HL-60/S4 treated with retinoic acid at 250 ng/mL for 4 days and 3 days (cell line): ENCODE measurements around the gene EOLA1.
"Not testable (repeated sequence)": the region's sequence is repeated elsewhere in the genome, so short reads cannot be mapped to it uniquely, and the experiment has no call there.

Source experiments
- in situ Hi-C: fragments of 300-500 bp; cut with MboI; formaldehyde crosslinking; loops from 2 replicates; pipeline ENCODE4 v1.7.0; 2022; ENCODE audit warnings: low sequenced_read_pairs

EOLA1 gene

DNA sequence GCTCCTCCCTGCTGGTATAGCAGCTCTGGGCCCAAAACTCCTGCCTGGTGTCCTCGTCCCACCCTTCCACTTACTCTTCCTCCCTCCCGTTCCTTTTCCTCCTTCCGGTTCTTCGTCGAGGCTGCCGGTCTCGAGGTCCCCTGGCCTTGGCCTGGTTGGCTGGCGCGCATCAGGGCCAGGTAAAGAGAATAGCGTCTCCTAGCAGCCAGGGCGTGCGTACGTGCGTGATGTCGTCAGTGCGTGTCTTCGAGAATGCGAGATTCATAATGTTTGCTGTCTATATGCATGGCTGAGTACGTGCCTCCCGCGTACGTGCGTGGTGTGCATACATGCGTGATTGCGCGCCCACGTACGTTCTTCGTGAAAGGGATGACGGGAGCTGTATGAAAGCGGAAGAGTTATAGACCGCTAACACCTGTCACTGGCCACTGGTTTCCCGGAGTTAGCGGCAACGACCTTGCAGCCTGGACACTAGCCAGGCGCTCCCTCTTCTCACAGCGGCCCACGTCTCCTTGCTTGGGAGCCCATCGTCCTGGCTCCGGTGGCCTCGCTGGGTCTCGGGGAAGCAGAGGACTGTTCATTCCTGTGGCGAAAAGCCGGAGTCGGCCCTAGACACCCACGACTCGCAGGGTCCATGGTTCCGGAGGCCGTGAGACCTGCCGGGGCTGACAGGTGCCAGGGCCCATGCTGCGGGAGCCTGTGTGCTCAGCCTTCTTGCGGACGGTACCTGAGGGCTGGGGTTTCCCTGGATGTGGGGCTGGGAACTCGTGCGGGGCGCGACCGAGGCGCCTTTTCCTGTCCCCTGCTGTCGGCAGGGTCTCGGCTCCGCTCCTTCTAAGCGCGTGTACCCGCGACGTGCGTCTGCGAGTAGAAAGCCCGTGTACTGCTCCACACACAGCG, at the start of gene EOLA1:
Gene EOLA1 (plus strand): TSS at position 392 of the 900 bp plus-strand sequence. CDS start 4,619 bp downstream, outside the sequence.
- in situ Hi-C loops = no loop called here

GRCh38 chrX:149491812-149492211, 49.0 kb upstream of the EOLA1 start:
- in situ Hi-C loops = no loop called here

DNA sequence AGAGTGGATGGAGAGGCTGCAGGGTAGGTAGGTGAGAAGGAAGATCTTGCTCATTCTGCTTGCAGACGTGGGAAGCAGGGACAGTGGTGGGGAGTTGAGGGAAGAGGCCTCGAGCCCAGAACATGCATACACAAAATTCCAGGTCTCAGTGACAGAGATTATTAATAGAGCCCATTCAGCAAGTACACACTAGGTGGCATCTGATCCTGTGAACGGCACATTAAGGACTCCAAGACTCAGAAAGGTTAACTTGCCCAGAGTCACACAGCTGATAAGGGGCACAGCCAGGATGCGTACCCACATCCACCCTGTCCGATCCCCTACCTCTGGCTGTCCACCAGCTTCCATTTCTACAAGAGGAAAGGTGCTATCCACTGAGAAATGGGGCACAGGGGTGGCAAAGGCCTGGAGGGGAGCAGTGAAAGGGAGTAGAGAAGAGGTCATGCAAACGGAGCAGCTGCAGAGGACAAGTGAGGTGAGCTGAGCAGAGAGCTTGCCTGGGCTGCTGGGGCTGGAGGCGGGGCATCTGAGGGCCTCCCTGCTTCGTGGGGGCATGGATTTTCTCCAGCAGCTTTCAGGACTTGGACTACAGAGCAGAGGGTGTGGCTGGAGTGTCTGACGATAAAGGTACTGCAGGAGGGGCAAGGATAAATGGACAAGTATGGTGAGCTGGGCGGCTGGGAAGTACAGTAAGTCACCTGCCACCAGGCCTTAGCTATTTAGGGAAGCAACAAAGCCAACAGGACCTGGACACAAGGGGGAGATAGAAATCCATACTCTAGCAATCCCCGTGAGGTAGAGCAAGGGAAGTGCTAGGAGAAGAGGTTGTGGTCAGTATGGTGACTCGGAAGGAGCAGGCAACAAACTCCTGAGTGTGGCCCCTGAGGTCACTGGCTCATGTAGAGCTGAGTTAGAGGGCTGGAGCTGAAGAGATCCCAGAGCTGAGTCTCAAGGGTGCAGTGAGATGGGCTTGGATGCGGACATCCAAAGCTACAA, 46.9 kb upstream of the EOLA1 start:
- in situ Hi-C loops = no loop called here

GRCh38 chrX:149494844-149495565, 45.8 kb upstream of the EOLA1 start:
- in situ Hi-C loops = no loop called here

DNA sequence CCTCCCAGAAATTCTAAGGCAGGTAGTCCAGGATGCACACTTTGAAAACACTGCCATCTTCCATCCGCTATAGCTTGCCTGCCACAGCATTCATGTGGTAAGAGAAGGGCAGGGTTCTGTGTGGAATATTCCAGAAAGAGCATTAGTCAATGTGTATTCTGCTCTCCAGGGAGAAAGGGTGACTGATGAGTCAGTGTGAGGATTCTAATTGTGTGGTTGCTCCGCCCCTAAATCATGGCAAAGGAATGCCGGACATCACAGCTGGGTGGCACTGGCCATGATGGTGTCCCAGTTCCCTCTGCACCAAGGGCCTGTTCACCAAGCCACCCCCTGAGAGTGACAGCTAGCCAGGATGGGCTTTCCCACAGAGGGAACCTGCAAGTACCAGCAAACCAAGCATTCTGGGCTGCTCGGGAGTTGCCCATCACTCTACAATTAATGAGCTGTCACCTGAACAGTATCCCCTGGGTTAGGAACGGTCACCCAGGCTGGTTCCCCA, 45.2 kb upstream of the EOLA1 start:
- in situ Hi-C loops = no loop called here

GRCh38 chrX:149497054-149497453, 43.8 kb upstream of the EOLA1 start:
- in situ Hi-C loops = no loop called here

- in situ Hi-C loops = no loop called here
Measured at GRCh38 chrX:149497626-149498025, 43.2 kb upstream of the EOLA1 start.

DNA sequence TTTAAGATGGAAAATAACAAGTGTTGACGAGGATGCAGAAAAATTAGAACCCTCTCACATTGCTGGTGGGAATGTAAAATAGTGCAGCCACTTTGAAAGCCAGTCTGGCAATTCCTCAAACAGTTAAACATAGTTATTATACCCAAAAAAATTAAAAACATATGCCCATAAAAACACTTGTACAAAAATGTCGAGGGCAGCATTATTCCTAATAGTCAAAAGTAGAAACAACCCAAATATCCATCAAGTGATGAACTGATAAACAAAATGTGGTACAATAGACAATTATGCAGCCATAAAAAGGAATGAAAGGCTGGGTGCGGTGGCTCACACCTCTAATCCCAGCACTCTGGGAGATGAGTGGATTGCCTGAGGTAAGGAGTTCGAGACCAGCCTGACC, 42.0 kb upstream of the EOLA1 start:
- in situ Hi-C loops = no loop called here

GRCh38 chrX:149499766-149500165, 41.0 kb upstream of the EOLA1 start:
- in situ Hi-C loops = no loop called here

- in situ Hi-C loops = not testable (repeated sequence)
Measured at GRCh38 chrX:149502923-149503322, 37.9 kb upstream of the EOLA1 start.

DNA sequence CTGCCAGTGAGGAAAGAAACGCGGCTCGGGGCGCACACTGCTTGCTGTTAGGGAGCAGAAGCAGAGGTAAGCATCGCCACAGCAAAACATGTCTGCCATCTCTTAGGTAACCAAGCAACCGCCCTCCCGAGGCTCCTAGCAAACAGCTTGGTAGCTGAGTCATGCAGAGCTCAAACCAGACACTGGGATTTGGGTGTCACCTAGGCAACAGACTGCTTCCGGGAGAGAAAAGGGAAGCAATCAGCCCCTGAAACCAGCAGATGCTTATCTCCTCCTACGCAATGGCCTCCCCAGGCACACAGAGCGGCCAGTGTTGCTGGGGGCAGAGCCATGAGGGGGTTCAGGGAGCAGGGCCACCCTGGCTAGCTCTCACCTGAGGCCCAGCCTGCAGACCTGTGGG, 37.4 kb upstream of the EOLA1 start:
- in situ Hi-C loops = not testable (repeated sequence)

DNA sequence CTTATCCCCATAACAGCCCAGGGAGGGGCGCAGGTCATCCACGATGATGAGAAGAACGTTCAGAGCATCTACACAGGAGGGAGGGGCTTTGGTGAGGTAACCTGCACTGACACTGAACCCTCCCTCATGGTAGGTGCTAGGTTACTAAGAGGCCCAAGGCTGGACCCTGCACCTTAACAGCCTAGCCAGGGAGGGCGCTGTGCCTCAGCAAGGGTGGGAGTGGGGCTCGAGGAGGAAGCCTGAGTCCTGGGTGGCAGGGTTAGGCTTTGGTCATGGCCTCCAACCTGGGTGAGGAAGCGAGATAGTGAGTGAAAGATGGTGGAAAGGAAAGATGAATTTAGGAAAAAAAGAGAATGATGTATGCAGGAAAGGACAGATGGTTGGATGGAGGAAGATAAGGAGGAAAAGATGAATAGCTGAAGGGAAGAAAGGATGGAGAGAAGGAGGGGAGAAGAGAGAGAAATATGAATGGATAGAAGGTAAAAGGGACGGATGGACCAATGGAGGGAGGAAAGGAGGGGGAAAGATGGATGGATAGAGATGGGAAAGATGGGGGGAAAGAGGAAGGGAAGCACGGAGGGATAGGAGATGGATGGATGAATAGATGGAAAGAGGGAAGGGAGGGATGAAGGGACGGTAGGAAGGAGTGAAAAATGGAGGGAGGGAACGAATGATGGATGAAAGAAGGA, 36.4 kb upstream of the EOLA1 start:
- in situ Hi-C loops = no loop called here

GRCh38 chrX:149504915-149505651, 35.7 kb upstream of the EOLA1 start, which contains the start of gene IDS:
Gene IDS, minus strand, starts transcription at chrX:149505306. Its CDS starts 169 bp downstream, at chrX:149505137.
- in situ Hi-C loops = no loop called here

GRCh38 chrX:149505671-149506070, 35.1 kb upstream of the EOLA1 start:
- in situ Hi-C loops = no loop called here

GRCh38 chrX:149506349-149506748, 34.5 kb upstream of the EOLA1 start:
- in situ Hi-C loops = no loop called here

GRCh38 chrX:149508467-149508866, 32.3 kb upstream of the EOLA1 start:
- in situ Hi-C loops = no loop called here

DNA sequence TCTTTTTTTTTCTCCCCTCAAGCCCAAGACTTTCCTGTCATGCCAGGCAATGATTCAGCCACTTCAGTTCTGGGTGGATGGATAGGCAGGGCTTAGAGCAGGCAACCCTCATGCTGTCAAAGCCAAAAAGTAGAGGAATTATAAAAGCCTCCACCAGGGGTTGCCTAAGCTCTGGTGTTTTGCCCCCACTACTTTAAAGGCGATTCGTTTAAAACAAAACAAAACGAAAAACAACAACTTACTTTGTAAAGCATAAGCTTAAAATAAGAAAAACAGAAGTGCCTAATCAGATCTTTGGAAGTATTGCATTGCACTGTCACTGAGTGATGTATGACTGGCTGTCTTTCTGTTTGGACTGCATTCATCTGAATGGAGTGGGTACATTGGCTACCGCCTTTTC, 30.4 kb upstream of the EOLA1 start:
- in situ Hi-C loops = no loop called here

- in situ Hi-C loops = no loop called here
Measured at GRCh38 chrX:149511081-149511480, 29.7 kb upstream of the EOLA1 start.

DNA sequence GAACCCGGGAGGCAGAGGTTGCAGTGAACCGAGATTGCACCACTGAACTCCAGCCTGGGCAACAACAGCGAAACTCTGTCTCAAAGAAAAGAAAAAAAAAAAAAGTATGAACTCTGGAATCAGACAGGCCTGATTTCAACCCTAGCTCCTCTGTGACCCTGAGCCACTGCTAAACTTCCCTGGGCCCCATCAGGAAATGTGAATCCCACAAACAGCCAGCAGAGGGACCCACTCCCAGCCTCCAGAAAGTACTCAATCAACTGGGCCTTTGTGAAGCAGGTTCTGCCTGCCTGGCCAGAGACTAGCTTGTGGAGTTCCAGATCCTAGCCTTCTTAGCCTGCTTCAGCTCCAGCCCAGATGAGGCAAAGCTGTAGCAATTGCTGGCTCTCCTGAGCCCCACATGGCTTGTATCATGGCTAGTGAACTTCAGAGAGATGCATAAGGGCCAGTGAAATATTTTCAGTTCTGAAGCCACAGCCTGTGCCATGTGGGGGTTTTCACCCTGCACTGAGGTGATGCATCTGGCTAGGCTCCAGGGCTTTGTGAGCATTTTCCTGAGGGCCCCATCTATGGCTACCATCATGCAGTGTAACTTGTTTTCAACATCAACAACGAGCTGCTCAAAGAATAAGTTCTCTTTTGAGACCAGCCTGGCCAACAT, 28.5 kb upstream of the EOLA1 start:
- in situ Hi-C loops = no loop called here
